Kasumi-1 (cell line): ENCODE measurements around the gene BCO1.

Experiments
- DNase-seq, 2 experiments: peaks; one replicate each; lab custom pipeline; 2025; lab: John Stamatoyannopoulos, UW

The BCO1 gene

DNA sequence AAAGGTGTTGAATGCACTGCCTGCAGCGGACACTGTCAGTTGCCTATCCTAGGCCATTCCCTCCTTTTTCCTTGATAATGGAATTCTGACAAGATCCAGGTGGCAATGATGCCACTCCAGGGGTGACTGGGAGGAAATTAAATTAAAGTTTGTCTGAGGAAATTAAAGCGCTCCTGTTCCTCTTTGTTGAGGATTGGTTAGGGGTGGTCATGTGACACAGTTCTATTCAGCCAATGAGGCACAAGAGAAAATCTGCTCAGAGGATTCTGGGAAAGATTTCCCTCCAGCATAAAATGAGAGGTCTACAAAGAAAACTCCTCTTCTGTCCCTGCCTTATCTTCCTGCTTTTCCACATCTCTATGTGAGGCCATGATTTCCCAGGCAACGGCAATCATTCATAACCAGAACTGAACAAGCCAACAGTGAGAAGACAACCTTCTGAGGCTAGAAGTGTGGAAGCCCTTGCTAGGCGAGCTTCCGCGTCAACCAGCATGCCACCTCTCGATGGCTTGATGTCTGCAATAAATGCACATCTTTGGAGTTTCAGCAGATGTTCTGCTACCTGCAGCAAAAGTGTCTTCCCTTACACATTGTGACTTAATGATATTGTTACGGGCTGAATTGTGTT, 5.6 kb upstream of the BCO1 start:
- no peak for DNase-seq

GRCh38 chr16:81237282-81237681, 1.2 kb upstream of the BCO1 start:
- no peak for DNase-seq

- DNase-seq: no peak
These were observed 570 bp upstream of the BCO1 start for GRCh38 chr16:81237942-81238295.

DNA sequence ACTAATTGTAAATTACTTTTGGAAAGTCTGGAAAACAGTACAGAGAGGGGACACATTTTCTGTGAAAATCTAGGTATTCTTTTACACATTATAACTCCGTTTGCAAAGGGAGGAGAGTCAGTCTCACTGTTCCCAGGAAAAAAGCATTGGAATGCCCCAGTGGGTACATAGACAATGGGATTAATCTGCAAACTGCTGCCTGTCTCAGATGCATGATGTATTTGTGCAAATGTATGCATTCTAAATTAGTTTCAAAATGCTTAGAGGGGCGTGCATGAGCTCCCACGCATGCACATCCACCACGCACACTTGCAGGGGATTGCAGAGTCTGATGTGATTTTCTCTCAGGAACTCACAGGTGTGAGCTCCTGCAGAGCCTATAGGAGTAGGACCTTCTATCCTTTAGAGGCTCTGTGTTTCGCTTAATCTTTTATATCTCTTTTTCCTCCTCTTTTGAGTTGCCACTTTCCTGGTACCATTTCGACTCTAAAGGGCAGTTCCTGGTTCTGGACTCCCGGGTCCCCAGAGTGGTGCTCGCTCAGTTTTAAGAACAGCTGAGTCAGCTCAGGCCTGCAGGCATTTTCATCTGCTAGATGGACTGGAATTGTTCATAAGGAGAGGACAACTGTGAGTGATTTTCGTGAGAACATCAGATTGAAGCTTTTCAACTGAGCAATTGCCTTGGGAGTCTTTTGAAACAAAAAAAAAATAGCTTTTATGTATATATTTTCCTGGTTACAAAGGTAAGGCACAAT, 1.1 kb downstream of the BCO1 start:
- no peak for DNase-seq

DNA sequence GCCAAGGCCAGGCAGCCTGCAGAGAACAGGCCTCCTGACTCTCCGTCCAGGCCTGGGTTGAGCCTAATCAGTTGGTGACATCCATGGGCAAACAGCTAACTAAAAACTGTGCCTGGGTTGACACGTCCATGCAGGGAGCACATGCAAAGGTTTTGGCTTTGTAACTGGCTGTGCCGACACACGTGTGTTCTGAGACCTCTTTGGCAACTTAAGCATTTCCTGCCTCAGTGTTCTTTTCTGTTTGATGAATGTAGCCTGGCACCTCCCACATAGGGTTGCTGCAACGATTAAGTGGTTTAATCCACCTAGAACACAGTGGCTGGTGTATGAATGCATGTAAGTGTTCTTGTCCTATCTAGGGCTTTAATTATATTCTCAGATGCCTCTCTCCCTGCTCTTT, 3.2 kb downstream of the BCO1 start:
- DNase-seq: no peak

DNA sequence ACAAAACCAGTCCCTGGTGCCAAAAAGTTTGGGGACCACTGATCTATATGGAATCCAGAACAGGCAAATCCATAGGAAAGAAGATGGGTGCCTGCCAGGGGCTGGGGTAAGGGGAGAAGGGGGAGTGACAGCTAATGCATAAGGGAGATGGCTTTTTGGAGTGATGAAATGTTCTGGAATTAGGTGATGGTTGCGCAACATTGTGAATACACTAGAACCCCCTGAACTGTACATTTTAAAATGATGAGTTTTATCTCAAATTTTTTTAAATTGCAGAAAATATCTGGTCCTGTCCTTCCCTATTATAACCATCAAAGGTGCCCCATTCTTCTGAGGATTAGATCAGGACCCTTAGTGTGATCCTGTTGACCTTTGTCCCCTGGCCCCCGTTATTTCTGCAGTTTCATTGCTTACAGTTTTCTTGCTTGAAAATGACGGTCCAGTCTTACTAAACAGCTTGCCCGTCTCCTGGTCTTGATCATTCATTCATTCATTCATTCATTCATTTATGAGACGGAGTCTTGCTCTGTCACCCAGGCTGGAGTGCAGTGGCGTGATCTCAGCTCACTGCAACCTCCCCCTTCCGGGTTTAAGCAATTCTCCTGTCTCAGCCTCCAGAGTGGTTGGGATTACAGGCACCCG, 4.6 kb downstream of the BCO1 start:
- no peak for DNase-seq

DNA sequence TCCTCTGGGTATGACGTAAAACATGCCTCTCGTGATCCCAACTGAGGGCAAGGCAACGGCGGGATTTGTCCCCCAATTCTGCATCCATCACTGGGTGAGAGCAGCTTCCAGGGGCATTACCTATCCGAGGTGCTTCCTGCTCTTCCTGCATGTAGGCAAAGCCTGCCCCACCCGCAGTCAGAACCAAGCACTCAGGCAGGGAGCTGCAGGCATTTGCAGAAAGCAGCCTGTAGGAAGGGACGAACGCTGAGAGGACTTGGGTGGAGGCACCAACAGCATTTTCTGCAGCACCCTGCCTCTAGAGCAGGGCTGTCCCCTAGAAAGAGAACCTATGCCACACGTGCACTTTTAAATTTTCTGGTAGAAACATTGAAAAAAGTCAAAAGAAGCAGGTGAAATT, 5.5 kb downstream of the BCO1 start:
- no peak for DNase-seq

DNA sequence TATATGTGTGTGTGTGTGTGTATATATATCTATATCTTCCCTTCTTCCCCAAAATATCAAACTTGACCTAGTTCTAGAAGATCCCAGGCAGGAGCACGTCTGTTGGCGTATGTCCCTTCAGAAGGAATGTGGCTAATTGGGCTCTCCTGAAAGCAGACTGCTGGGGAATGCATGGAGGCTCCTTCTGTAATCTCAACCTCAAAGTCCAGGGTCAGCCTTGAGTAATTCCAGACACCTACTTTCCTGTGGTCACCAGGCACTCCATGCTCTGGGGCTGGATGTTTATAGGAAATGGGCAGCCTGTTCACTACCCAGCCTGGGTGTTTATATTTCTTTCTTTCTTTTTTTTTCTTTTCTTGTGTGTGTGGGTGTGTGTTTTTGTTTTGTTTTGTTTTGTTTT, 13.4 kb downstream of the BCO1 start:
- DNase-seq: no peak

GRCh38 chr16:81253141-81253540, 14.7 kb downstream of the BCO1 start:
- no peak for DNase-seq

DNA sequence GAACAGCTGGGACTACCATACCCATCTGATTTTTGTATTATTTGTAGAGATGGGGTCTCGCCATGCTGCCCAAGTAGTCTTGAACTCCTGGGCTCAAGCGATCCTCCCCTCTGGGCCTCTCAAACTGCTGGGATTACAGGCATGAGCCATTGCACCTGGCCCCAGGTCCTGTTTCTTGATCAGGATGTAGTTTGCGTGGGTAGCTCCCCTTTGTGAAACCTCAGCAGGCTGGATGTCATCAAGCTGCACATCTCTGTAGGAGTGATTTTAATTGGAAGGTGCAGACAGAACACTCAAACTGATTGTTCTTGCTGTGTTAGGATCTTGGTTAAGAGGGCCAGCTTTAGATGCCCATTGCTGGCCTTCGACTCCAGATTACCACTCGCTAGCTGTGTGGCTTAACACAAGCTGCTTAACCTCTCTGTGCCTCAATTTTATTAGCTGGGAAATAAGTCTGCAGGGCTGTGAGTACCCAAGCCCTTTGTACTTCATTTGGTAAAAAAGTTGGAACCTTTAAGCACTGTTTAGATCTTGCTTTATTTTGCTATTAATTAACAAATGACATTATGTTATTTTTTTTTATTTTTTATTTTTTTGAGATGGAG, 16.5 kb downstream of the BCO1 start:
- no peak for DNase-seq

DNA sequence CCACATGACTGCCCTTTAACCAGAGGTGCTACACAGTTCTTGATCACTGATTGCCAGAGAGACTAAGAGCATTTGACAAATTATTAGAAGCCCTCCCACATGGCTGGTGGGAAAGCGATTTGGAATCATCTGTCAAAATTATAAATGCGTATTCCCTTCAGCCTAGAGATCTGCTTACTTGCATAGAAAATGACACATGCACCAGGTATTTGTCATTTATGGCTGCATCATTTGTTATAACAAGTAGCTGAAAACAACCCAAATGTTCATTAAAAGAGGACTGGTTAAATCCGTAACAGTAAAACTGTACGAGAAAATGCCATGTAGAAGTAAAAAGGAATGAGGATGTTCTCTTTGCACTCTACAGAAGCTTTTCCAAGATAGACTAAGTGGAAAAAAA, 21.4 kb downstream of the BCO1 start:
- DNase-seq: no peak

- peak in 1 of 2 experiments; percentile 25 for DNase-seq
These were observed 22.7 kb downstream of the BCO1 start for GRCh38 chr16:81261049-81261648.

DNA sequence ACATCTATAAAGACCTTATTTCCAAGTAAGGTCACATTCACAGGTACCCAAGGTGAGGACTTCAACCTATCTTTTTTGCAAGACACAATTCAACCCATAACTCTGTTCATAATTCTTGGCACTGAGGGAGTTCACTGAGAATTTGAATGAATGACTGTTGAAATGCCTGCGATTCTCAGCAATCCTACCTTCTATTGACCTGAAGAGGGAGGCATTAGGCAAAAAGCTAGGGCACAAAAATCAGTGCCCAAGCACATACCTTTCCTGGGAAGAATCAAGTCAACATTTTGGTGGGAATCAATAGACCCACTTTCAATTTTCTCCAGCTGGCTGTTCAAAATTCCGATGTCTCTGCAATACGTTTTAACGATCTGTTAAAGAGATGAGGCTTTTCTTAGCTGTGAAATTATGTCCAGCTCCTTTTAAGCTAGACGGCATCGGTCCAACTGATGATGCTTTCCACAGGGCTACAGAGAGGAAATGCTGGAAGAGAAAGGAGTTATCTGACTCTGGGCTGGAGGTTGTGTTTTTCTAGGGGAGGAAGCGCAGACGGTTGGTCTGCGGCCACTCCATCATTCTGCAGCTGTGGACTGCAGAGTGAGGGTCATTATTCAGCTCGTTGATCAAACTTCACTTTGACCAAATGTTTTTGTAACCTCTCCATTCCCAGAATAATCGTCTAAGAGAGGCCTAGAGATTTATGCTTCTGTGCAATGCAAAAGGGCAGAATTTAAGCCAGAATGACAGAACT, 25.2 kb downstream of the BCO1 start:
- no peak for DNase-seq

GRCh38 chr16:81264386-81264785, 25.9 kb downstream of the BCO1 start:
- no peak for DNase-seq

- DNase-seq: no peak
These were observed 26.6 kb downstream of the BCO1 start for GRCh38 chr16:81265052-81265451.

- DNase-seq: no peak
These were observed 27.4 kb downstream of the BCO1 start for GRCh38 chr16:81265658-81266451.

DNA sequence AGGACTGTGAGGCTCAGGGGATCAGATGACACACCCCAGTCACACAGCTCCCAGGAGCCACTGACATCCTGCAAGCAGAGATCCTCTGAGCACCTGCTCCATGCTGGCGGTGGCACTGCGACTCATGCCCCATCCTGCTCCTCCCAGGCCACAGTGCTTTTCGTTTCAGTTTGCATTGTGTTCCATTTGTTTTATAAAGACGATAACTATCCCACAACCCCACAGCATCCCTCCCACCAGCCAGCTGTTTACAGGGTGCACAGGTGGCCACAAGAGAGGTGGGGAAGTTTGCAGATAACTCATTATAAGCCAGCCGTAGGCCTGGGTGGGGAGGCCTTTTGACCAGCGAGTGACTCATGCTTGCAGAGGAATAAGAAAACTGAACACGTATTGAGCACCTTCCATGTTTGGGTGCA, 28.2 kb downstream of the BCO1 start:
- no peak for DNase-seq

GRCh38 chr16:81268509-81268908, 30.0 kb downstream of the BCO1 start:
- no peak for DNase-seq

DNA sequence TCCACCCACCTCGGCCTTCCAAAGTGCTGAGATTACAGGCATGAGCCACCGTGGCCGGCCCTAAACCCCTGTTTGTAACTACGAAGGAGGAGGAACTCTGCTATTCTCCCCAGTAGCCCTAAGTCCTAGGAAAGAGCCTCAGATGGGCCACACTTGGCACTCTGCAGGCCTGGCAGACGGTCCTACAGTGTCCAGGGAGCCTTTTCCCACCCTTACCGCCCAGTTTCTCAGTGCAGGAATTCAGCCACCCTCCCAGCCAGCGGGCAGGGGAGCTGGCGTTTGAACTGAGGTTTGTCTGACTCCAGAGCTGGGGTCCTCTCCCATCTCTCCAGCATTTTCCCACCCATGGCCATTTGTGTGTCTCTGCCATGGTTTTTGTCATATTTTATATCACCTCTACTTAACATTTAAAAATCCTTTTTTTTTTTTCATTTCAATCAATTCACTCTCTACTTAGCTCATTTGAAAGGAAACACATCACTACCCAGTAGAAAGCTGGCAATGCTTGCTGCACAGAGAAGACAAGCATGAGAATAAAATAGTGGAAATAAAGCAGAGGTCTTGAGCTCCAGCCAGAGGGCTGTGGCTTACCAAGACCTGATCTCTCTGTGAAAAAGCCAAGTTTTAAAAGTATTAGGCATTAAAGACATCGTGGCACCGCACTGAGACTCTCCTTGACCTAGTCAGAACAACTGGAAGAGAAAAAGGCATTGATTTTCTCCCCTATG, 34.9 kb downstream of the BCO1 start:
- DNase-seq: no peak

GRCh38 chr16:81275064-81275532, 36.6 kb downstream of the BCO1 start:
- no peak for DNase-seq
